Liver (tissue), 9 donors: ENCODE measurements around the gene TUBA3C. TPM values are rescaled to one million over a fixed set of nuclear protein-coding genes. Genes with fewer than 3 reads are reported as not detected.

Experiments
- DNase-seq: peaks from one replicate; pipeline ENCODE4 v3.0.0-alpha.2; 2017; ENCODE audit warnings: low spot score
- H3K27ac ChIP-seq, 2 donors: one replicate each; pipeline ENCODE4 v1.7.0; 2013; ENCODE audit warnings: inconsistent platforms in 2 of 2, low read length in 2 of 2, control low read depth in 1 of 2, low read depth in 1 of 2, mild to moderate bottlenecking in 1 of 2
- H3K27me3 ChIP-seq, 4 donors: one replicate each; pipeline versions ENCODE4 v1.6.1 to v1.7.0; 2013; ENCODE audit warnings: low read length in 3 of 4, inconsistent platforms in 1 of 4, mild to moderate bottlenecking in 1 of 4, moderate library complexity in 1 of 4; ENCODE audit not compliant: control insufficient read depth in 4 of 4, insufficient read depth in 4 of 4
- H3K36me3 ChIP-seq, 4 donors: one replicate each; pipeline versions ENCODE4 v1.6.1 to v1.7.0; 2013; ENCODE audit warnings: low read length in 3 of 4, mild to moderate bottlenecking in 3 of 4, low read depth in 1 of 4, moderate library complexity in 1 of 4; ENCODE audit not compliant: control insufficient read depth in 4 of 4, insufficient read depth in 3 of 4
- H3K4me1 ChIP-seq, 4 donors: one replicate each; pipeline versions ENCODE4 v1.6.1 to v1.7.0; 2013; ENCODE audit warnings: low read length in 3 of 4, mild to moderate bottlenecking in 3 of 4, moderate library complexity in 1 of 4; ENCODE audit not compliant: control insufficient read depth in 4 of 4, insufficient read depth in 4 of 4
- H3K4me3 ChIP-seq, 3 donors: one replicate each; pipeline versions ENCODE4 v1.6.1 to v1.7.0; 2013; ENCODE audit warnings: low read length in 3 of 3, control low read depth in 1 of 3, low read depth in 1 of 3, mild to moderate bottlenecking in 1 of 3
- H3K9ac ChIP-seq, 2 donors: one replicate each; pipeline ENCODE4 v1.7.0; 2013; ENCODE audit warnings: low read length in 2 of 2, mild to moderate bottlenecking in 2 of 2, moderate library complexity in 2 of 2, control low read depth in 1 of 2, low read depth in 1 of 2
- H3K9me3 ChIP-seq, 4 donors: one replicate each; pipeline versions ENCODE4 v1.6.1 to v1.7.0; 2013; ENCODE audit warnings: low read length in 3 of 4; ENCODE audit not compliant: control insufficient read depth in 4 of 4
- CTCF ChIP-seq: fragments of 150-350 bp; IDR thresholded peaks from 2 replicates; pipeline ENCODE4 v1.5.1; 2017; ENCODE audit warnings: improper control_type of control experiment, low read depth, low read length; ENCODE audit not compliant: missing input control
- FOXA1 ChIP-seq: IDR thresholded peaks from 2 replicates; pipeline ENCODE4 v1.6.1; 2016; ENCODE audit warnings: antibody characterized with exemption
- HNF4A ChIP-seq, 2 donors: conservative IDR thresholded peaks; 2 replicates each; pipeline ENCODE4 v1.6.1; 2016; ENCODE audit warnings: antibody characterized with exemption in 2 of 2, mild to moderate bottlenecking in 2 of 2
- HNF4G ChIP-seq: IDR thresholded peaks from 2 replicates; pipeline ENCODE4 v1.6.1; 2016; ENCODE audit warnings: antibody characterized with exemption
- JUND ChIP-seq, 2 donors: IDR thresholded peaks; 2 replicates each; pipeline ENCODE4 v1.6.1; 2016; ENCODE audit warnings: antibody characterized with exemption in 2 of 2
- NR2F2 ChIP-seq: IDR thresholded peaks from 2 replicates; pipeline ENCODE4 v1.6.1; 2016; ENCODE audit warnings: antibody characterized with exemption
- RAD21 ChIP-seq, 2 donors: IDR thresholded peaks; 2 replicates each; pipeline ENCODE4 v1.6.1; 2016; ENCODE audit warnings: antibody characterized with exemption in 2 of 2, mild to moderate bottlenecking in 2 of 2
- RXRA ChIP-seq, 2 donors: IDR thresholded peaks; 2 replicates each; pipeline ENCODE4 v1.6.1; 2017 to 2018; ENCODE audit warnings: antibody characterized with exemption in 2 of 2, mild to moderate bottlenecking in 1 of 2
- TAF1 ChIP-seq: conservative IDR thresholded peaks from 2 replicates; pipeline ENCODE4 v1.6.1; 2016; ENCODE audit warnings: antibody characterized with exemption, mild to moderate bottlenecking
- YY1 ChIP-seq: IDR thresholded peaks from 2 replicates; pipeline ENCODE4 v1.6.1; 2016; ENCODE audit warnings: antibody characterized with exemption, mild to moderate bottlenecking
- ZBTB33 ChIP-seq: IDR thresholded peaks from 2 replicates; pipeline ENCODE4 v1.6.1; 2016; ENCODE audit warnings: antibody characterized with exemption
- WGBS: extraction: QIAGEN DNeasy Blood & Tissue Kit; methylation state at CpG from one replicate; pipeline ENCODE4 v1.1.7; 2013; 5-methylcytosine and 5-hydroxymethylcytosine counted together
- polyA plus RNA-seq, 2 donors: library from polyadenylated mRNA; stranded (reverse) in 1 of 2; unstranded in 1 of 2; fragments of 200-250 nt in 1 of 2; fragments of >200 nt in 1 of 2; fragmentation: Nextera tagmentation in 1 of 2; extraction: Ambion mirVana in 1 of 2; gene quantifications; one replicate each; pipeline versions ENCODE4 v1.2.1 to v1.2.3, GENCODE V29; 2013 to 2015
- total RNA-seq, 2 donors: library from RNA; depleted of rRNA; stranded (reverse); fragments of >200 nt; gene quantifications; one replicate each; pipeline ENCODE4 v1.2.3, GENCODE V29; 2014
- donor health status: healthy.
- donor health status: healthy.
- donor health status: healthy.
- donor health status: healthy.
- donor health status: healthy.

The TUBA3C gene
- total and polyA plus RNA-seq, 4 donors, result not detected

- no peak for TF ChIP-seq NR2F2
- no peak for TF ChIP-seq TAF1
- no peak for TF ChIP-seq HNF4A (conservative IDR thresholded peaks at IDR 0.05)
- no peak for TF ChIP-seq RXRA (IDR thresholded peaks at IDR 0.05)
- 71% methylated on average over 9 of the region's 9 CpGs for WGBS
- no peak for DNase-seq
- Histone ChIP-seq H3K27ac (no peak overlapping the region), H3K4me1 (no peaks in the 10 kb centered on the region), H3K9me3 (peaks cover 0 to 3% (median under 1%) of the 10 kb centered on the region in 4 donors), H3K9ac (no peak overlapping the region), H3K27me3 (no peaks in the 10 kb centered on the region), H3K36me3 (no peaks in the 10 kb centered on the region), H3K4me3 (no peak overlapping the region)
Observed at GRCh38 chr13:19159761-19160420, 21.7 kb downstream of the TUBA3C start.

GRCh38 chr13:19159181-19159580, 22.4 kb downstream of the TUBA3C start:
- H3K9me3 ChIP-seq, result peaks cover 0 to 3% (median 0%) of the 10 kb centered on the region in 4 donors
- H3K4me3 ChIP-seq, result no peak overlapping the region
- DNase-seq, result no peak

More at GRCh38 chr13:19159181-19159580, 22.4 kb downstream of the TUBA3C start:
- no peak overlapping the region for H3K9ac ChIP-seq
- TF ChIP-seq ZBTB33 (no peak), CTCF (no peak), RAD21 (IDR thresholded peaks at IDR 0.05) (no peak), YY1 (no peak), JUND (IDR thresholded peaks at IDR 0.05) (no peak), FOXA1 (no peak), RXRA (IDR thresholded peaks at IDR 0.05) (no peak), HNF4G (no peak)
- WGBS, result 72% methylated on average over 2 of the region's 2 CpGs
- no peaks in the 10 kb centered on the region for H3K27me3 ChIP-seq
- H3K36me3 ChIP-seq, result no peaks in the 10 kb centered on the region
- H3K27ac ChIP-seq, result no peak overlapping the region
- H3K4me1 ChIP-seq, result no peaks in the 10 kb centered on the region
